CD4-positive, alpha-beta T cell (primary cell): ENCODE results near the gene PDGFRB. TPM values are rescaled to one million over a fixed set of nuclear protein-coding genes. Genes with fewer than 3 reads are reported as not detected.

Source experiments
- ATAC-seq: fragments of 200-7000 bp; cut with Tn5 transposase; one replicate; pipeline ENCODE4 v1.10.0; 2022; ENCODE audit warnings: mild to moderate bottlenecking; ENCODE audit not compliant: poor library complexity
- CTCF ChIA-PET: fragments of 350-600 bp; sonication (Branson Sonifier 250); formaldehyde crosslinking; loops from one replicate; lab custom pipeline; 2021; ENCODE audit warnings: antibody characterized with exemption, inconsistent platforms; lab: Charles Lee
- POLR2A ChIA-PET: fragments of 350-600 bp; sonication (Branson Sonifier 250); formaldehyde crosslinking; loops from one replicate; lab custom pipeline; 2021; ENCODE audit warnings: antibody characterized with exemption, inconsistent platforms; lab: Charles Lee
- DNase-seq, 14 experiments: peaks; one replicate each; pipeline ENCODE4 v3.0.0-alpha.2; 2013 to 2020; ENCODE audit warnings: mixed read lengths in 2 of 14
- H3K27ac ChIP-seq, 2 donors: one replicate each; pipeline versions ENCODE4 v1.5.1 to v1.7.0; 2013; ENCODE audit warnings: low read length in 2 of 2, low read depth in 1 of 2, mild to moderate bottlenecking in 1 of 2
- H3K27me3 ChIP-seq, 2 experiments: 1 replicate in 1 of 2; 2 replicates in 1 of 2; pipeline versions ENCODE4 v1.6.1 to v1.7.0; 2013; ENCODE audit warnings: low read length in 2 of 2, control low read depth in 1 of 2, mild to moderate bottlenecking in 1 of 2, moderate library complexity in 1 of 2; ENCODE audit not compliant: insufficient read depth in 2 of 2, control insufficient read depth in 1 of 2
- H3K36me3 ChIP-seq: one replicate; pipeline ENCODE4 v1.6.1; 2013; ENCODE audit warnings: low read length, control low read depth; ENCODE audit not compliant: insufficient read depth
- H3K4me1 ChIP-seq: one replicate; pipeline ENCODE4 v1.6.1; 2013; ENCODE audit warnings: low read length, control low read depth; ENCODE audit not compliant: insufficient read depth
- H3K4me3 ChIP-seq: one replicate; pipeline ENCODE4 v1.5.1; 2013; ENCODE audit warnings: mild to moderate bottlenecking, low read length, moderate library complexity
- H3K9me3 ChIP-seq, 2 experiments: 1 replicate in 1 of 2; 2 replicates in 1 of 2; pipeline versions ENCODE4 v1.6.1 to v1.7.0; 2013; ENCODE audit warnings: low read length in 2 of 2, mild to moderate bottlenecking in 2 of 2, control low read depth in 1 of 2, moderate library complexity in 1 of 2; ENCODE audit not compliant: control insufficient read depth in 1 of 2, insufficient read depth in 1 of 2
- H3K27ac Mint-ChIP-seq: one replicate; pipeline ENCODE4 v1.8.0; 2020; ENCODE audit warnings: mixed read lengths
- H3K27me3 Mint-ChIP-seq: one replicate; pipeline ENCODE4 v1.8.0; 2021; ENCODE audit warnings: mixed read lengths
- H3K36me3 Mint-ChIP-seq: one replicate; pipeline ENCODE4 v1.8.0; 2021; ENCODE audit warnings: low read depth, mixed read lengths
- H3K4me1 Mint-ChIP-seq: one replicate; pipeline ENCODE4 v1.8.0; 2021; ENCODE audit warnings: low read depth, mixed read lengths
- H3K4me3 Mint-ChIP-seq: one replicate; pipeline ENCODE4 v1.8.0; 2020; ENCODE audit warnings: mild to moderate bottlenecking, mixed read lengths
- H3K9me3 Mint-ChIP-seq: one replicate; pipeline ENCODE4 v1.8.0; 2020; ENCODE audit warnings: mixed read lengths
- intact Hi-C, 2 experiments: fragments of 100-400 bp; cut with DNase I in 1 of 2; cut with micrococcal nuclease in 1 of 2; formaldehyde crosslinking; loops; one replicate each; pipeline versions ENCODE4 v1.15.1 to v1.9.0; 2023 to 2025; cut with DNase I, micrococcal nuclease
- total RNA-seq, 174 experiments: library from RNA in 2 of 174; stranded (reverse) in 2 of 174; gene quantifications; one replicate each; pipeline ENCODE4 v1.2.3 and lab custom pipeline; 2021 to 2026
- TF ChIP-seq, protein P1 (sequence below): fragments of 200-600 bp; IDR thresholded peaks from one replicate; pipeline ENCODE4 v1.8.0; 2022; ENCODE audit warnings: antibody characterized with exemption, mild to moderate bottlenecking

The PDGFRB gene
- total RNA-seq, 2 experiments from 2014 or later: not detected

DNA sequence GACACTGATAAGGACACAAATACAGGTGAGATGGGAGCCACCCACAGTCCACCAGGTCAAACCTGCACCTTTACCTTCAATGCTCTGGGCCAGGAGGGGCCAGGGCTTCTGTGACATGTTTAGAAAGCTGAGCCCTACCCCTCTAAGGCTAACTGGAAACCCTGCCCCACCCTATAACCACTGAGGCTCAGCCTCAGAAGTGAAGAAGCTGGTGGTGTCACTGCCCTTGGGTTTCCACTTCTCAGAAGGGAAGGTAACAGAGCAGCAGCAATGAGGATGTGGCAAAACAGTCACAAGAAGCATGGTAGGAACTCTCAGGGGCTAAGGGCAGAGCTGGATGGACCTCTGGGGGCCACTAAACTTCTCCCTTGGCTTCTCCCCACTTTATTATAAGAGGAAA, 6.0 kb downstream of the PDGFRB start:
- TF ChIP-seq, protein P1, sequence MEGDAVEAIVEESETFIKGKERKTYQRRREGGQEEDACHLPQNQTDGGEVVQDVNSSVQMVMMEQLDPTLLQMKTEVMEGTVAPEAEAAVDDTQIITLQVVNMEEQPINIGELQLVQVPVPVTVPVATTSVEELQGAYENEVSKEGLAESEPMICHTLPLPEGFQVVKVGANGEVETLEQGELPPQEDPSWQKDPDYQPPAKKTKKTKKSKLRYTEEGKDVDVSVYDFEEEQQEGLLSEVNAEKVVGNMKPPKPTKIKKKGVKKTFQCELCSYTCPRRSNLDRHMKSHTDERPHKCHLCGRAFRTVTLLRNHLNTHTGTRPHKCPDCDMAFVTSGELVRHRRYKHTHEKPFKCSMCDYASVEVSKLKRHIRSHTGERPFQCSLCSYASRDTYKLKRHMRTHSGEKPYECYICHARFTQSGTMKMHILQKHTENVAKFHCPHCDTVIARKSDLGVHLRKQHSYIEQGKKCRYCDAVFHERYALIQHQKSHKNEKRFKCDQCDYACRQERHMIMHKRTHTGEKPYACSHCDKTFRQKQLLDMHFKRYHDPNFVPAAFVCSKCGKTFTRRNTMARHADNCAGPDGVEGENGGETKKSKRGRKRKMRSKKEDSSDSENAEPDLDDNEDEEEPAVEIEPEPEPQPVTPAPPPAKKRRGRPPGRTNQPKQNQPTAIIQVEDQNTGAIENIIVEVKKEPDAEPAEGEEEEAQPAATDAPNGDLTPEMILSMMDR: no peak
- POLR2A ChIA-PET: no interaction called here

DNA sequence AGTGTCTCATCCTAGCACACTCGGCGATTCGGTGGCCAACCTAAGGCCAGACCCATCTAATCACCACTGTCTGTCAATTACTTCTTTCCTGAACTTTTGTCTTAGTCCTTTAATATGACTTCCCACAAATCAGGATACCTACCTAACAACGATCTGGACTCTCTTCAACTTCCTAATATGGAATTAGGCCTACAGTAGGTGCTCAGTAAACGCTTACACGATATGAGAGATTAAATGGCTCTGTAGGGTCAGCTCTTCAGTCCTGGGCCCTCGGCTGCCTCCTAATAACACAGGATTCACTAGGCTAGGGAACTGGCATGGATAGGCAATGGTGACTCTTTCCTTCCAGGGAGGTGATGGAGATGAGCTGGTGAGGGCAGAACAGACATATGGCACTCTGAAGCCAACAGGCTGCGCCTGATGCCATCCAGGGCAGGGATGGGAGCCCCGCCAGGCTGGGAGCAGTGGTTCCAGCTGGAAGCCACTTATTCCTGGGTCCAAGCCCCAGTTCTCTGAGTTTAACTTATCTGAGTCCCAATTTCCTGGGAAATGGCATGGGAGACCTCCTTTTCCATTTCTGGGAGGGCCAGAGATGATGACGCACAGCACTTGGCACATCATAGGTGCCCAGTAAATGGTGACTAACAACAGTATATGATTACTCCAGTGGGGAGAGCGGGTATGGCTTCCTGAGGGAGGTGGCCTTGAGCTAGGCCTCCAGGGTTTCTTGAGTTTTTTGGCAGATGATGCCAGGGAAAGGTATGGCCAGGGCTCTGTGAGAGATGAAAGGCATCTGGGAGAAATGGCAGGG, 7.3 kb downstream of the PDGFRB start:
- Histone ChIP-seq H3K36me3 (no peaks in the 10 kb centered on the region), H3K27ac (no peak overlapping the region), H3K4me1 (no peaks in the 10 kb centered on the region), H3K9me3 (no peaks in the 10 kb centered on the region), H3K27me3 (no peaks in the 10 kb centered on the region), H3K4me3 (no peak overlapping the region)
- H3K4me1 Mint-ChIP-seq: no peaks in the 10 kb centered on the region
- no peak overlapping the region for H3K27ac Mint-ChIP-seq
- peaks cover 5% of the 10 kb centered on the region for H3K27me3 Mint-ChIP-seq
- no peaks in the 10 kb centered on the region for H3K36me3 Mint-ChIP-seq
- no peak overlapping the region for H3K4me3 Mint-ChIP-seq
- TF ChIP-seq, protein P1: no peak
- no peaks in the 10 kb centered on the region for H3K9me3 Mint-ChIP-seq
- no peak for ATAC-seq
- CTCF ChIA-PET: no interaction called here
- DNase-seq: no peak
- POLR2A ChIA-PET: no interaction called here
- intact Hi-C loops: no loop called here

More for the DNA sequence above, 6.0 kb downstream of the PDGFRB start:
- no peaks in the 10 kb centered on the region for H3K9me3 Mint-ChIP-seq
- H3K4me1 Mint-ChIP-seq: no peaks in the 10 kb centered on the region
- Histone ChIP-seq H3K27me3 (no peaks in the 10 kb centered on the region), H3K4me3 (no peak overlapping the region), H3K27ac (no peak overlapping the region), H3K4me1 (no peaks in the 10 kb centered on the region), H3K9me3 (no peaks in the 10 kb centered on the region), H3K36me3 (no peaks in the 10 kb centered on the region)
- CTCF ChIA-PET: no interaction called here
- H3K27ac Mint-ChIP-seq: no peak overlapping the region
- ATAC-seq (no peak), DNase-seq (peak in 1 of 14 experiments; percentile 32)
- intact Hi-C loops: no loop called here
- no peaks in the 10 kb centered on the region for H3K36me3 Mint-ChIP-seq
- H3K27me3 Mint-ChIP-seq: peaks cover 9% of the 10 kb centered on the region
- no peak overlapping the region for H3K4me3 Mint-ChIP-seq

DNA sequence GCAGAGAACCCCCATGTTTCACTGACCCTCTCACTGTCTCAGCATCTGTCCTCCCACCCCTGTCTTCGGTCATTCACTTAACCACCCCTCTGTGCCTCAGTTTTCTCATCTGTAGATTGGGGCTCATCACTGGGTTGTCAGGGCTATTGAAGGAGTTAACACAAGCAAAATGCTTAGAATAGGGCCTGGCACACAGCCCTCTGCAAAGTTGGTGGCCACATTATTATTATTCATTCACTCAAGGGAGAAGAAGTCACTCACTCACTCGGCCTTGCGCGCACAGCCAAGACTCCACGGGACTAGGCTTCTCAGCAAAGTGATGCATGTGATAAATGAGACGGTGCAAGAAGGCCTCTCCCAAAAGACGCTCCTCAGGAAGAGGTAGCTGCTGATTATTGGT, 8.0 kb downstream of the PDGFRB start:
- Mint-ChIP-seq H3K9me3 (no peaks in the 10 kb centered on the region), H3K27ac (no peak overlapping the region), H3K4me1 (no peaks in the 10 kb centered on the region), H3K27me3 (peaks cover 5% of the 10 kb centered on the region), H3K4me3 (no peak overlapping the region), H3K36me3 (no peaks in the 10 kb centered on the region)
- no peak overlapping the region for H3K4me3 ChIP-seq
- no peak overlapping the region for H3K27ac ChIP-seq
- H3K27me3 ChIP-seq: no peaks in the 10 kb centered on the region
- ATAC-seq (no peak), DNase-seq (no peak)
- intact Hi-C loops: no loop called here
- CTCF ChIA-PET: no interaction called here
- H3K36me3 ChIP-seq: no peaks in the 10 kb centered on the region
- H3K9me3 ChIP-seq: no peaks in the 10 kb centered on the region
- POLR2A ChIA-PET: no interaction called here
- TF ChIP-seq, protein P1: no peak
- no peaks in the 10 kb centered on the region for H3K4me1 ChIP-seq
